Cardiac muscle cell (in vitro differentiated cells and primary cell): ENCODE measurements around the gene TRABD. TPM values are rescaled to one million over a fixed set of nuclear protein-coding genes. Genes with fewer than 3 reads are reported as not detected.
A peak's percentile ranks its signal among the peaks of the same experiment; 100 is the strongest.
"Not testable (repeated sequence)": the region's sequence is repeated elsewhere in the genome, so short reads cannot be mapped to it uniquely, and the experiment has no call there.

Experiments used
- DNase-seq, 2 donors: peaks; one replicate each; pipeline versions ENCODE4 v3.0.0 to v3.0.0-alpha.2; 2010 to 2017; ENCODE audit warnings: low read depth in 1 of 2, low spot score in 1 of 2
- H3K27ac ChIP-seq: fragments of 200-600 bp; sonication (generic); 2 replicates; pipeline ENCODE4 v1.5.1; 2016
- H3K27me3 ChIP-seq: fragments of 200-600 bp; sonication (generic); 2 replicates; pipeline ENCODE4 v1.6.0; 2016; ENCODE audit warnings: control low read depth
- H3K36me3 ChIP-seq: fragments of 200-600 bp; sonication (generic); 2 replicates; pipeline ENCODE4 v1.5.1; 2016; ENCODE audit warnings: control low read depth
- H3K4me1 ChIP-seq: fragments of 200-600 bp; sonication (generic); 2 replicates; pipeline ENCODE4 v1.8.1; 2017; ENCODE audit warnings: low read depth, mild to moderate bottlenecking, mixed run types
- H3K4me3 ChIP-seq: fragments of 200-600 bp; sonication (generic); 2 replicates; pipeline ENCODE4 v1.5.1; 2016; ENCODE audit warnings: mild to moderate bottlenecking
- H3K9me3 ChIP-seq: fragments of 200-600 bp; sonication (generic); 2 replicates; pipeline ENCODE4 v1.5.1; 2017; ENCODE audit warnings: low read depth, mild to moderate bottlenecking, control low read depth
- CTCF ChIP-seq: IDR thresholded peaks from 2 replicates; pipeline ENCODE4 v1.5.1; 2012; ENCODE audit warnings: low read depth, mild to moderate bottlenecking, low read length
- polyA plus RNA-seq: library from polyadenylated mRNA; unstranded; fragments of >200 nt; fragmentation: Nextera tagmentation; extraction: Ambion mirVana; gene quantifications from 2 replicates; pipeline ENCODE4 v1.2.1, GENCODE V29; 2016
- total RNA-seq: library from RNA; depleted of rRNA; stranded (reverse); fragments of >200 nt; gene quantifications from 2 replicates; pipeline ENCODE4 v1.2.3, GENCODE V29; 2016

TRABD gene
- total and polyA plus RNA-seq, 2 experiments from 2014 or later = 50.7 to 59.6 TPM

GRCh38 chr22:50202130-50202666 lies 16.5 kb downstream of the TRABD start:
- peaks cover 19% of the 10 kb centered on the region for H3K36me3 ChIP-seq
- DNase-seq = peak in 1 of 2 donors; percentile 11
- peaks cover 10% of the 10 kb centered on the region for H3K4me1 ChIP-seq
- TF ChIP-seq CTCF = no peak
- H3K4me3 ChIP-seq = peak overlapping the region; percentile 61
- no peak overlapping the region for H3K27ac ChIP-seq
- H3K27me3 ChIP-seq = no peaks in the 10 kb centered on the region
- no peaks in the 10 kb centered on the region for H3K9me3 ChIP-seq

GRCh38 chr22:50203288-50203687 lies 17.6 kb downstream of the TRABD start:
- peaks cover 16% of the 10 kb centered on the region for H3K36me3 ChIP-seq
- no peaks in the 10 kb centered on the region for H3K27me3 ChIP-seq
- no peak overlapping the region for H3K4me3 ChIP-seq
- no peak for DNase-seq
- TF ChIP-seq CTCF = no peak
- H3K9me3 ChIP-seq = no peaks in the 10 kb centered on the region
- H3K4me1 ChIP-seq = peaks cover 10% of the 10 kb centered on the region
- no peak overlapping the region for H3K27ac ChIP-seq

- no peak overlapping the region for H3K4me3 ChIP-seq
- no peaks in the 10 kb centered on the region for H3K27me3 ChIP-seq
- DNase-seq = no peak
- H3K27ac ChIP-seq = no peak overlapping the region
- H3K4me1 ChIP-seq = peaks cover 10% of the 10 kb centered on the region
- no peaks in the 10 kb centered on the region for H3K9me3 ChIP-seq
- TF ChIP-seq CTCF = no peak
- H3K36me3 ChIP-seq = peaks cover 16% of the 10 kb centered on the region
Measured at GRCh38 chr22:50204571-50204970, 18.9 kb downstream of the TRABD start.

- Histone ChIP-seq H3K4me1 (peaks cover 10% of the 10 kb centered on the region), H3K36me3 (peaks cover 17% of the 10 kb centered on the region)
- H3K4me3 ChIP-seq, DNase-seq, H3K27ac ChIP-seq, H3K9me3 ChIP-seq, H3K27me3 ChIP-seq: not testable (repeated sequence)
Measured at GRCh38 chr22:50204998-50205397, 19.3 kb downstream of the TRABD start.

GRCh38 chr22:50205781-50206569 lies 20.3 kb downstream of the TRABD start:
- TF ChIP-seq CTCF = no peak
- Histone ChIP-seq H3K27me3 (no peaks in the 10 kb centered on the region), H3K4me1 (peaks cover 10% of the 10 kb centered on the region), H3K4me3 (no peak overlapping the region), H3K9me3 (no peaks in the 10 kb centered on the region), H3K27ac (peak overlapping the region; percentile 3), H3K36me3 (peaks cover 27% of the 10 kb centered on the region)
- DNase-seq = no peak

- Histone ChIP-seq H3K9me3 (no peaks in the 10 kb centered on the region), H3K36me3 (peaks cover 29% of the 10 kb centered on the region)
Measured at GRCh38 chr22:50206599-50206998, 20.9 kb downstream of the TRABD start.

More at GRCh38 chr22:50206599-50206998, 20.9 kb downstream of the TRABD start:
- peak; percentile 54 for TF ChIP-seq CTCF
- peaks cover 10% of the 10 kb centered on the region for H3K4me1 ChIP-seq
- no peaks in the 10 kb centered on the region for H3K27me3 ChIP-seq
- H3K27ac ChIP-seq = peak overlapping the region; percentile 3
- H3K4me3 ChIP-seq = no peak overlapping the region
- peak in 1 of 2 donors; percentile 85 for DNase-seq
